DMS 273 treated with DMSO at 0.1 percent for 48 hours (cell line): Measurements from ENCODE around the gene NFYC.
"Not testable (repeated sequence)": the region's sequence is repeated elsewhere in the genome, so short reads cannot be mapped to it uniquely, and the experiment has no call there.

Experiments used
- DNase-seq: peaks from one replicate; lab custom pipeline; 2025; lab: John Stamatoyannopoulos, UW

NFYC gene

DNA sequence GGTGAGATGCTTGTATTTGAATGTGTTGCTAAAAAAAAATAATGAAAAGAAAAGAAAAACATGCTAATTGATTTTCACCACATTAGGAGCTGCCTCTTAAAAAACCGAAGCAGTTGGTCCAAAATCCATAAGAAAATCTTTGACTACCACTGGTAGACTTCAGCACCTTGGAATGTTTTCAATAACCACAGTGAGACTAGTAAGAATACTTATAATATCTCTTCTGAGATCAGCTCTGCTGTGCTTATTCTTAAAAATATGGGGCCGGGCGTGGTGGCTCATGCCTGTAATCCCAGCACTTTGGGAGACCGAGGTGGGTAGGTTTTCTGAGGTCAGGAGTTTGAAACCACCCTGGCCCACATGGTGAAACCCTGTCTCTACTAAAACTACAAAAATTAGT, 15.1 kb downstream of the NFYC start:
- DNase-seq = no peak

DNA sequence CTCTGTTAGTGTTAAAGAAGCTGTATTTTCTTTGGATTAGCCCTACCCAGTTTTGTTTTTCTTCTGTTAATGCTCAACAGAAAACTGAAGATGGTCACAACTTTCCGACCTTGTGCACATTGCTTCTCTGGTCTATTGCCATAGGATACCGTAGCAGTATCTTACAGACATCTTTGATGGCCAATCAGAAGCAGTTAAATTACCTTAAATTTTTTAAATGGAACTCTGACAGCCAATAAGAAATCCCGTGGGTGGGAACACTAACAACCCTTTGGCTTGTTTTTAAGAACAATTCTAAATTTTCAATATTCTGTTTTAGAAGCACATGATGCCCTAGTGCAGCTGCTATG, 17.2 kb downstream of the NFYC start:
- DNase-seq = peak; percentile 100

GRCh38 chr1:40709100-40709801, 17.7 kb downstream of the NFYC start:
- peak; percentile 100 for DNase-seq

DNA sequence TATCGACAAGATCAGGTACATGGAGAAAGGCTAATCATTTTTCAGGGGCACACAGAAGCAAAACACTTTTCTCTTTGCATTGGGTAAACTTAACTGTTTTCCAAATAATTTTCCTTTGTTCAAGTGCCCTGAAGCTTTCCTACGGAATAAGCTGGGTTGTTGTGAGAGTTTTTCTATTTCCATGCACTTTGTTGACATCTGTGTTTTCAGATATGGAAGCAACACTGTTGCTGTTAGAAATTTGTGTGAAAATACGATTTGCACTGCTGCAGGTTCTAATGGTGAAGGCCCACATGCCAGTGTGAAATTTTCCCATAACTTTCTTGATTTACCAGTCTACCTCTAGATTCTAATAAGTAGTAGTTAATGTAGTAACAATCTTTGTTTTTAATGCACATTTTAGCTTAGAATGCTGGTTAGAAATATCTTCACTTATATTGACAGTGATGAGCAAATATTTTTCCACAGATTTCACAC, 18.3 kb downstream of the NFYC start:
- DNase-seq = no peak

GRCh38 chr1:40710581-40711315, 19.2 kb downstream of the NFYC start:
- no peak for DNase-seq

GRCh38 chr1:40711465-40712404, 20.2 kb downstream of the NFYC start:
- DNase-seq = peak; percentile 97

GRCh38 chr1:40712405-40712944, 21.0 kb downstream of the NFYC start:
- DNase-seq = no peak

DNA sequence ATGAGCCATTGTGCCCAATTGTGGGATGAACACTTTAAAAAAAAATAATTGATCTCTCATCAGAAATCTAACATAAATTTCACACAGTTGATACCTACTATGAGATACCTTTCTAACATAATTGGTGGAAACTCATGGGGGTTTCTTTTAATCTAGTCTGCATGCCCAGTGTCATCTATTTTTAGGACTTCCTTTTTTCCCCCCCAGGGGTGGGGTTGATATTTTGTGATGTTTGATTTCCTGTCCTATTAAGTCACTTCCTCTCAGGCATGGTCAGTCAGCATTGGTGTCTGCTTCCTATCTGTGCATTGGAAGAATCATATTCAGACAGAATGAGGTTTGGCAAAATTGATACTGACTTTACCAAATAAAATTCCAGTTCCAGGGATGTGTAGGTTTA, 21.5 kb downstream of the NFYC start:
- DNase-seq = no peak

DNA sequence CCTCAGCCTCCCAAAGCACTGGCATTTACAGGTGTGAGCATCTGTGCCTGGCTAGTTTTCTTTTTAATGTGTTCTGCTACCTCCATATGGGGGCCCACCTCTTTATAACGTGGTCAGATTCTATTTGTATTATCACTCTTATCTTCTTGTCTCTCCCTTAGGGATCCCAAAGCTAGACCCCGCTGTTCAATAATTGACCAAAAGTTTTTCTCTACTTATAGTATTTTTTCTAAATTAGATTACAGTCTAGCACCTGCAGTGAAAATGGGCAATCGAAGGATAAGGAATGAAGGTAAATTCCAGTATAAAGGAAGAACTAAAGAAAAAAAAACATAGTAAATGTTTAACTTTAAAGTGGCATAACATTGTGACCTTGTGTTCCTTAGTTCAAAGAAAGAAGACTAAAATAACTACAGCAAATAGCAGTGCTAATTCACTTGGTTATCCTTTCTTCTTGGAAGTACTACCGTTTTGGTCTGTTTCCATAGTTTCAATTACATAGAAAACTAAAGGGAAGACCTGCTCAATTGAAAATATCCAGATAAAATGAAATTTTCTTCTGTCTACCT, 24.1 kb downstream of the NFYC start:
- DNase-seq = no peak

DNA sequence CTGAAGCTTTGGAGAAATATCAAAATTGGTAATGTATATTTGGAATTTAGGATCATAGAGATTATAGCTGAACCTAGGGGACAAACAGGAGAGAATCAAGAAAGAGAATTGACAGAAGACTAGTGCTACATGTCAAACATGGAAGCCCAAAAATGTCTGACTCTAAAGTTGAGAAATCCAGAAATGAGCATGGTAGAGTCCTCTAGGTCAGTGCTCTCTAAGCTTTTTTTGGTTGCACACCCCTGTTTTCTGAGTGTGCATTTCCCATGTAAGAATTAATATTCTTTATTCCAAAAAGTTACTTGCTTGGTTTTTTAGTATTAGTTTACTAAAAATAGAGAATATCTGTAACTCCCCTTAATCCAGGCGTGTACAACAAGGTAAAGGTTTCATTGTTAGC, 25.6 kb downstream of the NFYC start:
- no peak for DNase-seq

DNA sequence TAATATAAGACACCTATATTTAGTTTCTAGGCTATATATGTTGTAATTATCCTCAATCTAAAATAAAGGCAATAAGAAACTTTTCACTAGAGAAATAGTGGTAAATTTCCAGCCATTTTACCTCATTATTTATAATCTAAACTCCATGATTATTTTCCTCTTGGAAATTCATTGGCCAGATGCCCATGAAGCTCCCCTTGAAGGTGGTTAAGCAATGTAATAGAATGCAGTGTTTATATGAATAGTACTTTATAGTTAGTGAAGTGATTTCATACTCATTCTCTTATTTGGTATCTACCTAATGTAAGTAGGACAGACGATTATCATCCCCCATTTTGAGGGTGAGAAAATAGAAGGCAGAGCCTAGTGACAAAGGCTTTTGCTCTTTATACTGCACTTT, 26.5 kb downstream of the NFYC start:
- DNase-seq = no peak

DNA sequence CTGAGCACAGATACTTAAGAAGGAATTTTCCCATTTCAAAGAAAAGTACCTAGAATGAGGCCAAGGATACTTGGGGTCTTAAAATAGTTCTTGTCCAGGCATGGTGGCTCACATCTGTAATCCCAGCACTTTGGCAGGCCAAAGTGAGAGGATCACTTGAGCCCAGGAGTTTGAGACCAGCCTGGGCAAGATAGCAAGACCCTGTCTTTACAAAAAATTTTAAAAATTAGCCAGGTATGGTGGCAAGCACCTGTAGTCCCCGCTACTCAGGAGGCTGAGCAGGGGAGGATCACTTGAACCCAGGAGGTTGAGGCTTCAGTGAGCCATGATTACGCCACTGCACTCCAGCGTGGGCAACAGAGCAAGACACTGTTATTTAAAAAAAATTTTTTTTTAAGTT, 29.0 kb downstream of the NFYC start:
- no peak for DNase-seq

DNA sequence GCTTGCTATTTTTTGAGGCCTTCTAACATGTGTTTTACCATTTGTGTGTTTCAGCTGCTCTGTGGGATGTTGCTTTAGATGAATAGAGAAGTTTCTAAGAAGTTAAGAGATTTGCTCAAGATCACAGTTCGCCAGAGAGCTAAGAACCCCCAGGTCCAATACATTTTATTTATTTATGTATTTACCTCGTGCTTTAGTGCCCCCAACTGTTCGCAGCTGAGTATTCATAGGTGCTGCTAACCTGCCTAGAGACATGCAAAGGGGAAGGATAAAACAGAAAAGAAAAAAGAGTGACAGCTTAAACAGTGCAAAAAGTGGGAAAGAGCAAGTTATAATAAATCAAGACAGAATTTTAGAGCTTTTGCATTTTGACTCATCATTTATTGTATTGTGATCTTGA, 31.1 kb downstream of the NFYC start:
- DNase-seq = peak; percentile 97

DNA sequence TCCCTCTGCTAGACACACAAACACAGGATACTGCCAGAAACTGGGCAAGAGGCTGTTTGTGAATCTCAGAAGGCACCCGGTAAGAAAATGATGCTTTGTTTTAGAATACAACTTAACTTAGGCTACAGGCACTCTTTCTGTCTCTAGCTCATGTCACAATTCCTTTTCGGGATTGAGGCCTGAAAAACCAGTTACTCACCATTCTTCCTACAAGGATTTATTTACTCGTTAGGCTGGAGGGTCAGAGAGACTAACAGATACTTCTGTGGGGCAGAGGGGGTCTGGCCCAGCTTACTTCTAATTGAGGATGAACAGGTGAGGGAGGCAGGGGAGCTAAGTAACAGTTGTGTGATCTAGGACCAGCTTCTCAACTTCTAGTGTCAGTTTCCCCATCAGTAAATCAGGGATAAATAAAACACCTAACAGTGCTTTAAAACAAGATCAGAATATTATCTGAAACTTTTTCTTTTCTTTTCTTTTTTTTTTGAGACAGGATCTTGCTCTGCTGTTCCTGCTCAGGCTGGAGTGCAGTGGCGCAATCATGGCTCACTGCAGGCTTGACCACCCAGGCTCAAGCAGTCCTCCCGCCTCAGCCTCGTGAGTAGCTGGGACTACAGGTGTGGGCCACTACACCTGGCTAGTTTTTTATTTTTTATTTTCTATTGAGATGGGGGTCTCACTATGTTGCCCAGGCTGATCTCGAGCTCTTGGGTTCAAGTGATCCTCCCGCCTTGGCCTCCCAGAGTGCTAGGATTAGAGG, 31.9 kb downstream of the NFYC start:
- DNase-seq = no peak

GRCh38 chr1:40727662-40728061, 36.2 kb downstream of the NFYC start:
- DNase-seq = not testable (repeated sequence)

DNA sequence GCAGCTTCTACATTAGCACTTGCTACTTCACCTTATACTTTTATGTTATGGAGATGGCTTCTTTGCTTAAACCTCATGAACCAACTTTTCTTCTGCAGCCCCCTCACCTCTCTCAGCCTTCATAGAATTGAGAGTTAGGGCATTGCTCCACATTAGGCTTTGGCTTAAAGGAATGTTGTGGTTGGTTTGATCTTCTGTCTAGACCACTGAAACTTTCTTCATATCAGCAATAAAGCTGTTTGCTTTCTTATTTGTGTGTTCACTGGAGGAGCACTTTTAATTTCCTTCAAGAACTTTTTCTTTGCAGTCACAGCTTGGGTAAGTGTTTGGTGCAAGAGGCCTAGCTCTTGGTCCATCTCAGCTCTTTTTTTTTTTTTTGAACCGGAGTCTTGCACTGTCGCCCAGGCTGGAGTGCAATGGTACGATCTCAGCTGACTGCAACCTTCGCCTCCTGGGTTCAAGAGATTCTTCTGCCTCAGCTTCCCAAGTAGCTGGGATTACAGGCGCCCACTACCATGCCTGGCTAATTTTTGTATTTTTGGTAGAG, 37.9 kb downstream of the NFYC start:
- not testable (repeated sequence) for DNase-seq

DNA sequence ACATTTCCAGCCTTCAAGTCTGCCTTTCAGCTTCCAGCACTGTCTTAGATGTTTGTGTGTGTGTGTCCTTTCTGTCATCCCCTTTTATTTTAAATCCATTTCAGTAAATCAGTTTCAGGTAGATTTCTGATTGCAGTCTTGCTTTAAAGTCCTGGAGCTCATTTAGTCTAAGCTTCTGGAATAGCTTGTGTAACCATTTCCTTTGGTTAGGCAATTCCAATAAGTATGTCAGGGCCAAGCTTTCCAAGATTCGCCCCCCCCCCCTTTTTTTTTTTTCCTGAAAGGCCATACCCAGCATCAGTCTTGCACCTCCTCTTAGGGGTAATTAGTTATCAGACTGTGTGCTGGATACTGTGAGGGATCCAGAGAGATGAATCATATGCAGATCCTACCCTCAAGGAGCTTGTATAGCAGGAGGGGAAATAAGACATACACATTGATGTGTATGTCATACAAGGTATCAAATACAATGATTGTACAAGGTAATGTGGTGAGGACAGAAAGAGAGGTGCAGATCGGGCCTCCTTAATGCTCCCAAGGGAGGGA, 41.3 kb downstream of the NFYC start:
- DNase-seq = no peak

- DNase-seq = no peak
Observed at GRCh38 chr1:40734882-40735628, 43.6 kb downstream of the NFYC start.

GRCh38 chr1:40736085-40736531, 44.6 kb downstream of the NFYC start:
- peak; percentile 96 for DNase-seq

DNA sequence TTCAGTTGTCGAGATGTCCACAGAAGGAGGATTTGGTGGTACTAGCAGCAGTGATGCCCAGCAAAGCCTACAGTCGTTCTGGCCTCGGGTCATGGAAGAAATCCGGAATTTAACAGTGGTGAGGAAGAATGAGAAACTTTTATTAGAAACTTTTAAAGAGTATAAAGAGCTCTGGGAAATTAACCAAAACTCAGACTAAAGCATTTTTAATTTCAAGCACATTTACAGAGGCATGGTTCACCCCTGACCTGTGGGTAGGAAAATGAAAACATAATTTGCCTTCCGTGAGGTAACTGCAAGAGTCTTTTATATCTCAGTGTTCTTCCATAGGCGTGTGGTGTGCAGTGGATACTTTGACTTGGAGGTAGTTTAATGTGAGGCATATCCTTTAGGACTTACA, 47.3 kb downstream of the NFYC start:
- no peak for DNase-seq
